Astrocyte of the cerebellum (primary cell): ENCODE results near the gene REV3L.
A peak's percentile ranks its signal among the peaks of the same experiment; 100 is the strongest.
"Not testable (repeated sequence)": the region's sequence is repeated elsewhere in the genome, so short reads cannot be mapped to it uniquely, and the experiment has no call there.

Experiments
- DNase-seq: peaks from one replicate; pipeline ENCODE4 v3.0.0-alpha.2; 2011; ENCODE audit warnings: low read depth
- H3K4me3 ChIP-seq: 2 replicates; pipeline ENCODE4 v1.5.1; 2011; ENCODE audit warnings: mild to moderate bottlenecking, low read depth, low read length, moderate library complexity
- in situ Hi-C: cut with HindIII; loops from 2 replicates; pipeline ENCODE4 v1.10.0; 2017; ENCODE audit warnings: low sequenced_read_pairs
- TF ChIP-seq, protein P1 (sequence below): IDR thresholded peaks from 2 replicates; pipeline ENCODE4 v1.5.1; 2012; ENCODE audit warnings: low read length, low read depth, moderate library complexity, mild to moderate bottlenecking; ENCODE audit errors: missing control alignments

REV3L gene

DNA sequence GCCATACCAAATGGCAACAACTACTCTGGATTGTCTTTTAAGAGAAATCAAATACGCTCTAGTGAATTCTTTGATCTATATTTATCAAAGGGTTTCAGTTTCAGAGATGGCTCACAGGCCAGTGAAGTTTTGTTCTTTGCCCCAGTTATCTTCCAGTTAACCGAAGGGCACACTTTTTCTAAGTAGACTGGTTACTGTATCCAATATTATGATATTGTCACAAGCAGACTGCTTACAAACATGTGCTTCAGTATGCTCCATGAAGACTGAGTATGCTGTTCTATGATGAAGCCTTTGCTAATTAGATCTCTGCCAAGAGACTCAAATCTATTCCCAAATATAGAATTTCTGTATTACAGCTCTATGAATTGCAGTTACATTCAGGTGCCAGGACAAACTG is 181.1 kb downstream of the REV3L start:
- TF ChIP-seq, protein P1, sequence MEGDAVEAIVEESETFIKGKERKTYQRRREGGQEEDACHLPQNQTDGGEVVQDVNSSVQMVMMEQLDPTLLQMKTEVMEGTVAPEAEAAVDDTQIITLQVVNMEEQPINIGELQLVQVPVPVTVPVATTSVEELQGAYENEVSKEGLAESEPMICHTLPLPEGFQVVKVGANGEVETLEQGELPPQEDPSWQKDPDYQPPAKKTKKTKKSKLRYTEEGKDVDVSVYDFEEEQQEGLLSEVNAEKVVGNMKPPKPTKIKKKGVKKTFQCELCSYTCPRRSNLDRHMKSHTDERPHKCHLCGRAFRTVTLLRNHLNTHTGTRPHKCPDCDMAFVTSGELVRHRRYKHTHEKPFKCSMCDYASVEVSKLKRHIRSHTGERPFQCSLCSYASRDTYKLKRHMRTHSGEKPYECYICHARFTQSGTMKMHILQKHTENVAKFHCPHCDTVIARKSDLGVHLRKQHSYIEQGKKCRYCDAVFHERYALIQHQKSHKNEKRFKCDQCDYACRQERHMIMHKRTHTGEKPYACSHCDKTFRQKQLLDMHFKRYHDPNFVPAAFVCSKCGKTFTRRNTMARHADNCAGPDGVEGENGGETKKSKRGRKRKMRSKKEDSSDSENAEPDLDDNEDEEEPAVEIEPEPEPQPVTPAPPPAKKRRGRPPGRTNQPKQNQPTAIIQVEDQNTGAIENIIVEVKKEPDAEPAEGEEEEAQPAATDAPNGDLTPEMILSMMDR = no peak
- no peak overlapping the region for H3K4me3 ChIP-seq
- in situ Hi-C loops = no loop called here
- no peak for DNase-seq

DNA sequence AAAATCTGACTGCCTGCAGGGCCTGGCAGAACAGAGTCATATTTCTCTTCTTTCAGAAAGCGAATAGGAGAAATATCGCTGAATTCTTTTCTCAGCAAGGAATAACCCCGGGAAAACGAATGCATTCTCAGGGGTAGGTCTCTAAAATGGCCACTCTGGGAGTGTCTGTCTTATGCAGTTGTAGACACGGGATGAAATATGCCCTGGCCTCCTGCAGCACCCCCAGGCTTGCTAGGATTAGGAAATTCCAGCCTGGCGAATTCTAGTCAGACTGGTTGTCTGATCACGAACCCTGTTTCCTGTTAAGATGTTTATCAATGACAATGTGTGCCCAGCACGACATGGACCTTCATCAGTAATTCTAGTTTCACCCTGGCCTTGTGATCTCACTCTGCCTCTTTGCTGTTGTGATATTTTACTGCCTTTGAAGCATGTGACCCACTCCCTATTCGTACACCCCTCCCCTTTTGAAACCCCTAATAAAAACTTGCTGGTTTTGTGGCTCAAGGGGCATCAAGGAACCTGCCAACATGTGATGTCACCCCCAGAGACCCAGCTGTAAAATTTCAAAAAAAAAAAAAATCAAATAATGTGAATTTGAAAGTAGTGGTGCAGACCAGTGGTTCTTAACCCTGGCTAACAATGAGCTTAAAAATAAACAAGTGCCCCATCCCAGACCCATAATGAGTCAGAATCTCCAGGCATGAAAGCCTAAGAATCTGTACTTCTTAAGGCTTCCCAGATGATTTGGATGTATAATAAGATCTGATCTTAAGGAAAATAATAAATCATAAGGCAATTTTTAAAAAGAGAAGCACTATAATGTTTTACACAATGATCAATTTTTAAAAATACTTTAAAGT is 181.8 kb downstream of the REV3L start:
- in situ Hi-C loops, DNase-seq, H3K4me3 ChIP-seq: not testable (repeated sequence)

DNA sequence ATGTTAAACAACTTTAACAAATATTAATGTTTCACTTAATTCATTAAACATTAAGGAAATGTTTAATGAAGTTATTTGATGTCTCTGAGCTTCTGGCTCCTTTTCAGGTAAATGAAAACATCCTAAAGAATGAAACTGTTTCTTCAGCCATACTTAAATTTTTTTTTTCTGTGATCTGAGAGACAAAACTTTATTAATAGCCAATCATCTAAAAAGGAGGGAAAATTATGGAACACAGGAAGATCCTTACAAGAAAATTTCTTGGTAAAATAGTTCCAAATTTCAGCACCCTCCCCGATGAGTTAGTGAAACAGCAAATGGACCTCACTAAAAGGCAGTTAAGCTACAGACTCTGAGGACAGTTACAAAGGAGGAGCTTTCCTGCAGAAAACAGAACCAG is 185.2 kb downstream of the REV3L start:
- in situ Hi-C loops = no loop called here
- no peak overlapping the region for H3K4me3 ChIP-seq
- no peak for DNase-seq
- TF ChIP-seq, protein P1 = no peak

DNA sequence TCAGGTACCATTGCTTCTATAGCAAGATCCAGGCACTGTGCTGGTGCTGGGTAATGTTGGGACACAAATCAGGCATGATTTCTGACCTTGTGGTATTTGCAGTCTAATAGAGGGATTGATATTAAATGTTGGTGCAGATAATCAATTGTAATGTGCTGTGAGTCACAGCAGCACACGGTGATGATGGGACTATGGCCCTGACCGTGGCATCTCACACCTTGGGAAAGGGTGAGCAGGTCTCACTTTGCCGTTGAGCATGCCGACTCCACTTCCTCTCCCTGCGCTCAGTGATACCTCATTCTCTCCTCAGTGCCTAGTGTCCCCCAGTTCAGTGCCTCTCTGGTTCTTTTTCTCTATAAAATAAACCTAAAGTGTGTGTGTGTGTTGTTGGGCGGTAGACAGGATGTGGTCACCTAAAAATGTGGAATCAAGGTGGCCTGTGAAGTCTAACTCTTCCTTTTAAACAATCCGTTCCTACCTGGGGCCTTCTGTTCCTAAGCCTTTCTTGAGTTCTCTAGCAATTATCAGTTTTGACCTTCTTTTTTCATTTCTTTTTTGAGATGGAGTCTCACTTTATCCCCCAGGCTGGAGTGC is 188.5 kb downstream of the REV3L start:
- TF ChIP-seq, protein P1 = no peak
- H3K4me3 ChIP-seq = no peak overlapping the region
- no peak for DNase-seq
- in situ Hi-C loops = no loop called here

DNA sequence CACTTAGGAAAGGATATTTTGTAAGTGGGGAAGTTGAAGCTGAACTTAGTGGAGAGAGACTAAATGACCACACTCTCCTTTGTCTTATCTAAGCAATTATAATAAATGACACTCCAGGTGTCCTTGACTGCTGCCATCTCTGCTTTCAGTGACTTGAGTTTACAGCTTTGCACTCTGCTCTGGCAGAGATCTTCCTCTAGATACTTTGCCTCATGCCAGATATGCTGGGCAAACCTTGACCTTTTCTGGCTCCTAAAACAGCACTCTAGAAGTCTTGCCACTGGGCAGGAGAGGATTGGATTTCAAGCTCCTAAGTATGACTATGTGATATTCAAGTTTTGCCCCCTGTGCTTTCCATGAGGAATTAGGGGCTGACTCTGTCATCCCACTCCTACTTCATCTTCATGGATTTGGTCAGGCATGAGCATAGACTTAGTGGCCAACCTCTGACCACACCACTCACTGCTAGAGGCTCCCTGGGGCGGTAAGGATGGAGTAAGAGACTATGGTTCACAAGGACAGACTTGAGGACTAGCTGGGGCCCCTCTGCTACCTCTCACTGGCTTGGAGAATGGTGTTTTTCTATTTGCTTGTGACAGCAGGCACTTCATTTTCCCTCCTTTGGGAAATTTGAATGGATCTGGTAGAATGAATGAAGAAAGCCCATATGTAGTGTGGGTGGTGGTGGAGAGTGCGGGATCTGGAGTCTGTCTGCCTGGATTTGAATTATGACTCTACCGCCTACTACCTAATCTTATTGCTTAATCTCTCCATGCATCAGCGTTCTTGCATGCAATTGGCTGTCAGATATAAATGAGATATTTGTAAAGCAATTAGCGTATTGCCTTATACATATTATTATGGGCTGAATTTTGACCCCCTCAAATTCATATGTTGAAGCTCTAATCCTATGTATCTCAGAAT is 191.4 kb downstream of the REV3L start:
- in situ Hi-C loops = no loop called here
- TF ChIP-seq, protein P1 = no peak
- no peak for DNase-seq
- H3K4me3 ChIP-seq = no peak overlapping the region

DNA sequence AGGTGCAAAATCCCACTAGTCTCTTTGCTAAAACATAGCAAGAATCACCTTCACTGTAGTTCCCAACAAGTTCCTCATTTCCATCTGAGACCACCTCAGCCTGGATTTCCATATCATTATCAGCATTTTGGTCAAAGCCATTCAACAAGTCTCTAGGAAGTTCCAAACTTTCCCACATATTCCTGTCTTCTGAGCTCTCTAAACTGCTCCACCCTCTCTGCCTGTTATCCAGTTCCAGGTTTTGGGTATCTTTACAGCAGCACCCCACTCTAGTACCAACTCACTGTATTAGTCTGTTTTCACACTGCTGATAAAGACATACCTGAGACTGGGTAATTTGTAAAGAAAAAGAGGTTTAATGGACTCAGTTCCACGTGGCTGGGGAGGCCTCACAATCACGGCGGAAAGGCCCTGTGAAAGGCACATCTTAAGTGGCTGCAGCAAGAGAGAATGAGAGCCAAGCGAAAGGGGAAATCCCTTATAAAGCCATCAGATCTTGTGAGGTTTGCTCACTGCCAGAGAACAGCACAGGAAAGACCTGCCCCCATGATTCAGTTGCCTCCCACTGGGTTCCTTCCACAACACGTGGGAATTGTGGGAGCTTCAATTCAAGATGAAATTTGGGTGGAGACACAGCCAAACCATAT is 192.2 kb downstream of the REV3L start:
- H3K4me3 ChIP-seq, in situ Hi-C loops: not testable (repeated sequence)
- DNase-seq = peak; percentile 59

DNA sequence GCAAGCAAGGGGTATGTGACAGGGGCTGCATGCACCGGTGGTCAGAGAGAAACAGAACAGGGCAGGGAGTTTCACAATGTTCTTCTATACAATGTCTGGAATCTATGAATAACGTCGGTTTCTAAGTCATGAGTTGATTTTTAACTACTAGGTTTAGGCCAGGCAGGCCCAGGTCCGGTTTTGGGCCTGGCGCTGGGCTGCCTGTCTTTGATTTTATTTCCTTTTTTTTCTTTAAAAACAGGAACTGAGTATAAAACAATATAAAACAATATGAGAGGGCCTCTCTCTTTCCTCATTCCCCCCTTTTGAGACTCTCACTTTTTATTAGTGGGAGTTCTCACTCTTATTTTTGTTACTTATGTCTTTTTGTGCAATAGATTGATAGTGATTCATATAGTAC is 198.7 kb downstream of the REV3L start:
- in situ Hi-C loops, DNase-seq, H3K4me3 ChIP-seq: not testable (repeated sequence)
